Tibial artery (tissue), 4 donors: ENCODE data around the gene SHH.

ENCODE experiments used
- DNase-seq, 2 donors: peaks; one replicate each; pipeline ENCODE4 v3.0.0-alpha.2; 2019
- H3K27ac ChIP-seq, 2 donors: fragments of 200-600 bp; sonication (generic) in 1 of 2; 1 replicate in 1 of 2; 2 replicates in 1 of 2; pipeline ENCODE4 v1.5.1; 2018 to 2019; ENCODE audit warnings: mild to moderate bottlenecking in 1 of 2
- H3K27me3 ChIP-seq, 2 donors: fragments of 200-600 bp; sonication (generic) in 1 of 2; one replicate each; pipeline versions ENCODE4 v1.5.1 to v1.6.0; 2016 to 2019
- H3K36me3 ChIP-seq, 3 donors: fragments of 200-600 bp; sonication (generic) in 2 of 3; one replicate each; pipeline ENCODE4 v1.5.1; 2016 to 2019; ENCODE audit warnings: mild to moderate bottlenecking in 2 of 3
- H3K4me1 ChIP-seq, 4 donors: fragments of 200-600 bp; sonication (generic) in 2 of 4; 1 replicate in 3 of 4; 2 replicates in 1 of 4; pipeline ENCODE4 v1.5.1; 2016 to 2019
- H3K4me3 ChIP-seq, 2 donors: fragments of 200-600 bp; sonication (generic) in 1 of 2; 1 replicate in 1 of 2; 2 replicates in 1 of 2; pipeline ENCODE4 v1.5.1; 2018 to 2019; ENCODE audit warnings: mild to moderate bottlenecking in 2 of 2
- H3K9me3 ChIP-seq, 3 donors: fragments of 200-600 bp; sonication (generic) in 1 of 3; one replicate each; pipeline ENCODE4 v1.5.1; 2016 to 2019
- intact Hi-C: fragments of 100-400 bp; cut with DNase I; formaldehyde crosslinking; loops from one replicate; pipeline ENCODE4 v1.15.0; 2023; ENCODE audit warnings: low total_unique reads
- TF ChIP-seq, protein P1 (sequence below), 2 experiments: fragments of 200-600 bp in 1 of 2; fragments of 450-650 bp in 1 of 2; IDR thresholded peaks; one replicate each; pipeline ENCODE4 v1.5.1; 2017 to 2019; ENCODE audit warnings: antibody characterized with exemption in 2 of 2, mild to moderate bottlenecking in 1 of 2, moderate library complexity in 1 of 2

SHH gene

GRCh38 chr7:155762655-155763054 is 49.6 kb downstream of the SHH start:
- intact Hi-C loops: no loop called here
- TF ChIP-seq, protein P1, sequence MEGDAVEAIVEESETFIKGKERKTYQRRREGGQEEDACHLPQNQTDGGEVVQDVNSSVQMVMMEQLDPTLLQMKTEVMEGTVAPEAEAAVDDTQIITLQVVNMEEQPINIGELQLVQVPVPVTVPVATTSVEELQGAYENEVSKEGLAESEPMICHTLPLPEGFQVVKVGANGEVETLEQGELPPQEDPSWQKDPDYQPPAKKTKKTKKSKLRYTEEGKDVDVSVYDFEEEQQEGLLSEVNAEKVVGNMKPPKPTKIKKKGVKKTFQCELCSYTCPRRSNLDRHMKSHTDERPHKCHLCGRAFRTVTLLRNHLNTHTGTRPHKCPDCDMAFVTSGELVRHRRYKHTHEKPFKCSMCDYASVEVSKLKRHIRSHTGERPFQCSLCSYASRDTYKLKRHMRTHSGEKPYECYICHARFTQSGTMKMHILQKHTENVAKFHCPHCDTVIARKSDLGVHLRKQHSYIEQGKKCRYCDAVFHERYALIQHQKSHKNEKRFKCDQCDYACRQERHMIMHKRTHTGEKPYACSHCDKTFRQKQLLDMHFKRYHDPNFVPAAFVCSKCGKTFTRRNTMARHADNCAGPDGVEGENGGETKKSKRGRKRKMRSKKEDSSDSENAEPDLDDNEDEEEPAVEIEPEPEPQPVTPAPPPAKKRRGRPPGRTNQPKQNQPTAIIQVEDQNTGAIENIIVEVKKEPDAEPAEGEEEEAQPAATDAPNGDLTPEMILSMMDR (IDR thresholded peaks at IDR 0.05): no peak
- no peak overlapping the region for H3K27ac ChIP-seq
- H3K36me3 ChIP-seq: peaks cover 36 to 59% (median 36%) of the 10 kb centered on the region in 3 donors
- no peaks in the 10 kb centered on the region for H3K27me3 ChIP-seq
- peaks cover 0 to 3% (median 0%) of the 10 kb centered on the region in 4 donors for H3K4me1 ChIP-seq
- no peak for DNase-seq
- H3K4me3 ChIP-seq: no peak overlapping the region
- H3K9me3 ChIP-seq: no peaks in the 10 kb centered on the region

- Histone ChIP-seq H3K4me3 (no peak overlapping the region), H3K36me3 (peaks cover 30 to 53% (median 30%) of the 10 kb centered on the region in 3 donors), H3K27me3 (no peaks in the 10 kb centered on the region), H3K4me1 (peaks cover 0 to 3% (median 0%) of the 10 kb centered on the region in 4 donors), H3K9me3 (no peaks in the 10 kb centered on the region), H3K27ac (no peak overlapping the region)
- no peak for DNase-seq
- TF ChIP-seq, protein P1 (IDR thresholded peaks at IDR 0.05): no peak
- intact Hi-C loops: no loop called here
Observed at GRCh38 chr7:155762036-155762435, 50.2 kb downstream of the SHH start.

DNA sequence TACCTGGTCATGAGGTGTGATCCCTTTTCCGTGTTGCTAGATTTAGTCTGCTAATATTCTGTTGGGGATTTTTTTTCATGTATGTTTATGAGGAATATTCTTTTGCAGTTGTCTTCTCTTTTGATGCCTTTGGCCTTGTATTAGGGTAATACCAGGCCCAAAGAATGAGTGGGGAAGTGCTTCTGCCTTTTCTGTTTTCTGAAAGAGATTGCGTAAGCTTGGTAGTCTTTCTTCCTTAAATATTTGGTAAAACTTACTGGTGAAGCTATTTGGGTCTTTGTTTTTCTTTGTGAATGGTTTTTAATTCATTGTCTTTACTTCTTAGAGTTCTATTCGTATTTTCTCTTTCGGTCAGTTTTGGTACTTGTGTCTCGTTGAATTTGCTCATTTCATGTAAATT is 51.1 kb downstream of the SHH start:
- peaks cover 21 to 45% (median 21%) of the 10 kb centered on the region in 3 donors for H3K36me3 ChIP-seq
- intact Hi-C loops: no loop called here
- DNase-seq: no peak
- no peaks in the 10 kb centered on the region for H3K27me3 ChIP-seq
- peaks cover 0 to 3% (median 0%) of the 10 kb centered on the region in 4 donors for H3K4me1 ChIP-seq
- no peak overlapping the region for H3K27ac ChIP-seq
- TF ChIP-seq, protein P1 (IDR thresholded peaks at IDR 0.05): no peak
- no peak overlapping the region for H3K4me3 ChIP-seq
- no peaks in the 10 kb centered on the region for H3K9me3 ChIP-seq

DNA sequence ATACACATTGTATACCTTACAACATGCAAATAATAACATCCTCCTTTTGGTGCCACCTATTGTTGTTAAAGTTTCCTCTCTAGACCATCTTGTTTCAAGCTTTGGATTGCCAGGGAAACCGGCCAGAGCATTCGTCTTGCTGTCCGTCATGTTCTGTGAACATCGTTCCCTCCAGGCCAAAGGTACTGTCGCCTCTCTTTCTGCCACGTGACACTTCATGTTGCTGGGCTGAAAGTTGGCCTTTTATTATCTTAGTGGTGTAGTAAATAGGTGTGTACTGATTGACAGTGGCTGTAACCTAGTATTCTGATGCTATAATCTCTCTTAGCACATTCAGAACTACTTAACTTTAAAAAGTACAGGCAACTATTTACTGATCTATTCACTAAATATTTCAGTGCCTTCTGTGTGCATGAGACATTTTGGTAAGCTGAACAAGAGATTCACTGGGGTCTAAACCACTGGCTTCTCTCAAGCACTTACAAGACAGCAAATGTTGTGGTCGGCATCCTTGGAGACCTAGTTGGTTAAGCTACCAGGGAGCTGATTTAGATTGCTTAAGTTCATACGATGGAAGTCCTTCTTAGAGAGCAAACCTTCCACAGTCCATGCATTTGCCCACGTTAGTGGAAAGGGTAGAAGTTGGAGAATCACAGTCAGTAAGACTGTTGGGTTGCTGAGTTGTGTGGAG is 52.4 kb downstream of the SHH start:
- Histone ChIP-seq H3K36me3 (peaks cover 9 to 32% (median 11%) of the 10 kb centered on the region in 3 donors), H3K4me1 (peaks cover 0 to 3% (median 0%) of the 10 kb centered on the region in 4 donors), H3K27ac (no peak overlapping the region), H3K9me3 (no peaks in the 10 kb centered on the region), H3K4me3 (no peak overlapping the region), H3K27me3 (no peaks in the 10 kb centered on the region)
- intact Hi-C loops: no loop called here
- DNase-seq: no peak
- TF ChIP-seq, protein P1 (IDR thresholded peaks at IDR 0.05): no peak

DNA sequence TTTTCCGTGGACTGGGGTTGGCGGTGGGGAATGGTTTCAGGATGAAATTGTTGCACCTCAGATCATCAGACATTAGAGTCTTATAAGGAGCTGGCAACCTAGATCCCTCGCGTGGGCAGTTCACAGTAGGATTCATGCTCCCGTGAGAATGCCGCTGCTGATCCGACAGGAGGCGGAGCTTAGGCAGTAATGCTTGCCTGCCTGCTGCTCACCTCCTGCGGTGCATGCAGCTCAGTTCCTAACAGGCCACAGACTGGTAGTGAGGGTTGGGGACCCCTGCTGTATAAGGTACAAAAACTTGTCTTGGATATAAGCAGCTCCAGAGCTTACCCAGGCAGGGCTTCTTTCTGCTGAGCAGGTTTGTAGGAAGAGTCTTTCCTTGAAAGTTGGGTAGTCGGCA is 53.9 kb downstream of the SHH start:
- Histone ChIP-seq H3K4me1 (peaks cover 0 to 14% (median 4%) of the 10 kb centered on the region in 4 donors), H3K27ac (no peak overlapping the region), H3K4me3 (no peak overlapping the region), H3K27me3 (no peaks in the 10 kb centered on the region), H3K36me3 (peaks cover 0 to 16% (median 0%) of the 10 kb centered on the region in 3 donors), H3K9me3 (no peaks in the 10 kb centered on the region)
- intact Hi-C loops: no loop called here
- DNase-seq: no peak
- TF ChIP-seq, protein P1 (IDR thresholded peaks at IDR 0.05): no peak
